ENCODE measurements around the gene MICAL3.

GRCh38 chr22:17988800-17989513, 35.4 kb downstream of the MICAL3 start:
- TF ChIP-seq CTCF (IDR thresholded peaks at IDR 0.05) (no peak), EZH2phosphoT487 (IDR thresholded peaks at IDR 0.05) (no peak), EZH2 (IDR thresholded peaks at IDR 0.05) (no peak)

Data from neural progenitor cell (in vitro differentiated cells).